H1 (cell line): Measurements from ENCODE around the gene MS4A8. TPM values are rescaled to one million over a fixed set of nuclear protein-coding genes. Genes with fewer than 3 reads are reported as not detected.

Experiments
- CTCF ChIA-PET: fragments of 300-600 bp; sonication (Branson Sonifier 250); formaldehyde crosslinking; loops from one replicate; lab custom pipeline; 2021; ENCODE audit not compliant: partially characterized antibody; lab: Charles Lee
- POLR2A ChIA-PET: fragments of 300-600 bp; sonication (Branson Sonifier 250); formaldehyde crosslinking; loops from one replicate; lab custom pipeline; 2021; ENCODE audit warnings: inconsistent platforms; ENCODE audit not compliant: partially characterized antibody; lab: Charles Lee
- DNase-seq, 2 experiments: peaks; one replicate each; pipeline versions ENCODE4 v3.0.0 to v3.0.0-alpha.2; 2010 to 2022; ENCODE audit warnings: low spot score in 2 of 2, low read depth in 1 of 2, mixed read lengths in 1 of 2
- FAIRE-seq: peaks from 2 replicates; lab custom pipeline; 2011; peaks lifted over from hg19 to GRCh38; lab: Jason Lieb, UNC
- H2AFZ ChIP-seq: 2 replicates; pipeline ENCODE4 v1.8.1; 2012; ENCODE audit warnings: low read length, inconsistent platforms
- H2AK5ac ChIP-seq: 2 replicates; pipeline ENCODE4 v1.6.1; 2013; ENCODE audit warnings: low read depth, low read length
- H2BK120ac ChIP-seq: replicated peaks from 2 replicates; pipeline ENCODE3; 2013; ENCODE audit warnings: low read depth, low read length, inconsistent platforms
- H2BK12ac ChIP-seq: 2 replicates; pipeline ENCODE4 v1.6.1; 2013; ENCODE audit warnings: low read depth, low read length
- H2BK15ac ChIP-seq: 2 replicates; pipeline ENCODE4 v1.6.1; 2013; ENCODE audit warnings: low read length
- H2BK20ac ChIP-seq: 2 replicates; pipeline ENCODE4 v1.6.1; 2013; ENCODE audit warnings: low read length
- H2BK5ac ChIP-seq: 2 replicates; pipeline ENCODE4 v1.6.1; 2013; ENCODE audit warnings: low read depth, low read length
- H3K14ac ChIP-seq: 2 replicates; pipeline ENCODE4 v1.6.1; 2013; ENCODE audit warnings: inconsistent platforms; ENCODE audit not compliant: insufficient read length
- H3K18ac ChIP-seq: 2 replicates; pipeline ENCODE4 v1.6.1; 2013; ENCODE audit warnings: low read length; ENCODE audit errors: extremely low read depth
- H3K23ac ChIP-seq: 2 replicates; pipeline ENCODE4 v1.6.1; 2013; ENCODE audit warnings: inconsistent platforms; ENCODE audit not compliant: insufficient read length
- H3K23me2 ChIP-seq: 2 replicates; pipeline ENCODE4 v1.6.1; 2013; ENCODE audit warnings: low read depth, low read length
- H3K27ac ChIP-seq: 2 replicates; pipeline ENCODE4 v1.6.1; 2011; ENCODE audit warnings: low read depth, low read length, inconsistent platforms
- H3K27me3 ChIP-seq, 4 experiments: replicated peaks in 1 of 4; 1 replicate in 1 of 4; 2 replicates in 3 of 4; pipeline versions ENCODE4 v1.6.1 to v1.8.1; 2011 to 2013; ENCODE audit warnings: low read length in 3 of 4, mild to moderate bottlenecking in 3 of 4, inconsistent platforms in 2 of 4, mixed read lengths in 2 of 4, moderate library complexity in 1 of 4; ENCODE audit not compliant: control insufficient read depth in 3 of 4, insufficient read depth in 3 of 4; ENCODE audit errors: extremely low read depth in 1 of 4
- H3K36me3 ChIP-seq, 4 experiments: 2 replicates each; pipeline versions ENCODE4 v1.6.1 to v1.8.1; 2011 to 2013; ENCODE audit warnings: mild to moderate bottlenecking in 4 of 4, low read length in 3 of 4, moderate library complexity in 2 of 4, control low read depth in 1 of 4, inconsistent platforms in 1 of 4; ENCODE audit not compliant: insufficient read depth in 4 of 4, control insufficient read depth in 2 of 4
- H3K4ac ChIP-seq: replicated peaks from 2 replicates; pipeline ENCODE3; 2013; ENCODE audit warnings: low read length, low read depth, mixed read lengths, inconsistent platforms; ENCODE audit not compliant: insufficient read length
- H3K4me1 ChIP-seq, 4 experiments: replicated peaks in 1 of 4; 1 replicate in 1 of 4; 2 replicates in 3 of 4; pipeline versions ENCODE4 v1.6.1 to v1.8.1; 2011 to 2013; ENCODE audit warnings: low read length in 3 of 4, inconsistent platforms in 2 of 4, mixed read lengths in 1 of 4; ENCODE audit not compliant: insufficient read depth in 4 of 4, control insufficient read depth in 3 of 4
- H3K4me2 ChIP-seq, 2 experiments: 2 replicates each; pipeline versions ENCODE4 v1.6.1 to v1.8.1; 2011 to 2013; ENCODE audit warnings: low read depth in 2 of 2, low read length in 2 of 2, control low read depth in 1 of 2, inconsistent platforms in 1 of 2, mild to moderate bottlenecking in 1 of 2; ENCODE audit not compliant: insufficient read depth in 1 of 2
- H3K4me3 ChIP-seq, 4 experiments: fragments of 200-600, 300-600 bp in 1 of 4; sonication (generic), shearing (Covaris generic), sonication (Bioruptor Twin) in 1 of 4; 2 replicates each; pipeline versions ENCODE4 v1.5.1 to v1.8.1; 2011 to 2016; ENCODE audit warnings: low read length in 4 of 4, low read depth in 3 of 4, control low read depth in 2 of 4, inconsistent platforms in 2 of 4, mild to moderate bottlenecking in 2 of 4, mixed read lengths in 1 of 4, moderate library complexity in 1 of 4; ENCODE audit not compliant: insufficient read depth in 2 of 4; ENCODE audit errors: extremely low read depth in 1 of 4
- H3K56ac ChIP-seq: replicated peaks from 2 replicates; pipeline ENCODE3; 2013; ENCODE audit warnings: low read depth, mild to moderate bottlenecking, mixed read lengths, low read length, inconsistent platforms; ENCODE audit not compliant: insufficient read length
- H3K79me1 ChIP-seq: 2 replicates; pipeline ENCODE4 v1.6.1; 2013; ENCODE audit warnings: low read depth, low read length, control low read depth
- H3K79me2 ChIP-seq, 2 experiments: 2 replicates each; pipeline versions ENCODE4 v1.6.1 to v1.8.1; 2012 to 2013; ENCODE audit warnings: low read length in 2 of 2, mild to moderate bottlenecking in 2 of 2, inconsistent platforms in 1 of 2; ENCODE audit not compliant: insufficient read depth in 2 of 2, control insufficient read depth in 1 of 2
- H3K9ac ChIP-seq, 4 experiments: replicated peaks in 1 of 4; 1 replicate in 1 of 4; 2 replicates in 3 of 4; pipeline versions ENCODE4 v1.6.1 to v1.8.1; 2011 to 2013; ENCODE audit warnings: low read depth in 3 of 4, low read length in 3 of 4, control low read depth in 2 of 4, mild to moderate bottlenecking in 2 of 4, moderate library complexity in 2 of 4, inconsistent platforms in 1 of 4; ENCODE audit errors: extremely low read depth in 1 of 4
- H3K9me3 ChIP-seq, 2 experiments: 2 replicates each; pipeline versions ENCODE4 v1.6.1 to v1.8.1; 2012 to 2013; ENCODE audit warnings: mild to moderate bottlenecking in 2 of 2, moderate library complexity in 2 of 2, control low read depth in 1 of 2, inconsistent platforms in 1 of 2, low read depth in 1 of 2, low read length in 1 of 2, mixed read lengths in 1 of 2; ENCODE audit not compliant: insufficient read depth in 2 of 2
- H4K20me1 ChIP-seq, 2 experiments: replicated peaks in 1 of 2; 2 replicates each; pipeline versions ENCODE3 to v1.8.1; 2011 to 2013; ENCODE audit warnings: inconsistent platforms in 2 of 2, low read length in 2 of 2, mild to moderate bottlenecking in 1 of 2; ENCODE audit not compliant: insufficient read depth in 2 of 2, control insufficient read depth in 1 of 2
- H4K5ac ChIP-seq: 2 replicates; pipeline ENCODE4 v1.6.1; 2013; ENCODE audit warnings: low read length, low read depth, mixed read lengths, inconsistent platforms; ENCODE audit not compliant: insufficient read length
- H4K8ac ChIP-seq: 2 replicates; pipeline ENCODE4 v1.8.0; 2013; ENCODE audit warnings: mild to moderate bottlenecking, moderate library complexity, low read length, inconsistent platforms; ENCODE audit not compliant: insufficient read depth; ENCODE audit errors: extremely low read depth
- H4K91ac ChIP-seq: replicated peaks from 2 replicates; pipeline ENCODE3; 2013; ENCODE audit warnings: low read length, mixed read lengths, inconsistent platforms; ENCODE audit not compliant: insufficient read length
- WGBS, 2 experiments: shearing (Covaris generic) in 1 of 2; methylation state at CpG; one replicate each; pipeline versions ENCODE4 v1.1.6 to v1.1.7; 2013 to 2015; ENCODE audit warnings: low lambda C conversion rate in 2 of 2, mixed read lengths in 2 of 2, inconsistent platforms in 1 of 2, low coverage in 1 of 2, missing lambda C conversion rate in 1 of 2; ENCODE audit not compliant: insufficient replicate concordance in 2 of 2, insufficient coverage in 1 of 2, insufficient read length in 1 of 2; ENCODE audit errors: extremely low coverage in 1 of 2, missing lambda C conversion rate in 1 of 2; 5-methylcytosine and 5-hydroxymethylcytosine counted together
- polyA plus RNA-seq, 7 experiments: library from polyadenylated mRNA; depleted of rRNA in 3 of 7; stranded (reverse) in 5 of 7; unstranded in 2 of 7; fragments of >200 nt in 5 of 7; fragments of 200-250 nt in 2 of 7; gene quantifications; 1 replicate in 5 of 7; 2 replicates in 1 of 7; 4 replicates in 1 of 7; pipeline versions ENCODE4 v1.2.1 to v1.2.3, GENCODE V29; 2011 to 2013; ENCODE audit warnings: missing spikeins in 2 of 7, mixed read lengths in 2 of 7
- total RNA-seq: library from RNA; stranded (reverse); fragmentation: NEBNext Ultra II Directional; extraction: Animal tissue kit (Norgen Biotek cat#: 25700); gene quantifications from 2 replicates; pipeline ENCODE4 v1.2.1, GENCODE V29; 2021

The MS4A8 gene
- total and polyA plus RNA-seq, 2 of the 8 experiments (the other 6 are each of a cell fraction or from before 2014, with no cell fraction given), result not detected

DNA sequence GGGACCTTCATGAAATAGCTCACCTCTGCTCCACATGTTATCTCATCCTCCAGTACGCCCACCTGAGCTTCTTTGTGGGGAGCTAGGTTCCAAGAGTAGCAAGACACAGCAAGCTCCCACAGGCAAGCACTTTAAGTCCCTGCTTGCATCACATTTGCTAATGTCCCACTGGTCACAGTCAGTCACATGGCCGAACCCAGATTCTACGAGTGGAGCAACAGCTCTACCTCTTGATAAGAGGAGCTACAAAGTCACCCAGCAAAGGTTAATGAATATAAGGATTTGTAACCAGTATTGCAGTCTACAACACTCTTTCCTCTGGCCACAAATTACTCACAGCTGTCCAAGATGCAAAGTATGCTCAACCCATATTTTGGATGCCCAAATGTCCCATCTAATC lies 42.0 kb downstream of the MS4A8 start:
- H3K4me3 ChIP-seq, result no peak overlapping the region
- no peak overlapping the region for H3K23ac ChIP-seq
- no peak overlapping the region for H3K9ac ChIP-seq
- H4K5ac ChIP-seq, result no peak overlapping the region
- H2BK20ac ChIP-seq, result no peak overlapping the region
- H3K36me3 ChIP-seq, result no peaks in the 10 kb centered on the region
- no peak overlapping the region for H2AFZ ChIP-seq
- no peak overlapping the region for H3K27ac ChIP-seq
- no peaks in the 10 kb centered on the region for H3K23me2 ChIP-seq
- H3K4me1 ChIP-seq, result no peaks in the 10 kb centered on the region
- no peak overlapping the region for H2BK15ac ChIP-seq
- FAIRE-seq, result no peak
- H3K9me3 ChIP-seq, result peaks cover 0 to 3% of the 10 kb centered on the region in 2 experiments; a peak in 1 of 4 replicates
- CTCF ChIA-PET, result interaction anchor here (0.6 to 6.2 kb wide), 10 partner anchors 11 to 631 kb away, joined by 3 to 61 read pairs (median 6); partner anchors contain the start of gene MS4A15
- no peak overlapping the region for H4K8ac ChIP-seq
- no peak overlapping the region for H3K4ac ChIP-seq
- no peak overlapping the region for H3K14ac ChIP-seq
- POLR2A ChIA-PET, result no interaction called here
- no peak overlapping the region for H3K56ac ChIP-seq
- H2BK12ac ChIP-seq, result no peak overlapping the region
- no peak overlapping the region for H2BK120ac ChIP-seq
- no peaks in the 10 kb centered on the region for H3K27me3 ChIP-seq
- no peak overlapping the region for H3K18ac ChIP-seq
- no peaks in the 10 kb centered on the region for H3K79me2 ChIP-seq
- H4K91ac ChIP-seq, result no peak overlapping the region
- no peak overlapping the region for H2AK5ac ChIP-seq
- H3K4me2 ChIP-seq, result no peak overlapping the region
- DNase-seq, result no peak
- H4K20me1 ChIP-seq, result no peaks in the 10 kb centered on the region
- H2BK5ac ChIP-seq, result no peak overlapping the region
- 90% methylated on average over 3 of the region's 3 CpGs; no CpG with 5 or more reads in 1 of the 2 experiments for WGBS, 2 experiments
- no peaks in the 10 kb centered on the region for H3K79me1 ChIP-seq
